ENCODE measurements around the gene C21orf58. TPM values are rescaled to one million over a fixed set of nuclear protein-coding genes. Genes with fewer than 3 reads are reported as not detected.
"Not testable (repeated sequence)": the region's sequence is repeated elsewhere in the genome, so short reads cannot be mapped to it uniquely, and the experiment has no call there.

The C21orf58 gene
- 0.79 and 2.0 TPM in 2 replicates for total RNA-seq

DNA sequence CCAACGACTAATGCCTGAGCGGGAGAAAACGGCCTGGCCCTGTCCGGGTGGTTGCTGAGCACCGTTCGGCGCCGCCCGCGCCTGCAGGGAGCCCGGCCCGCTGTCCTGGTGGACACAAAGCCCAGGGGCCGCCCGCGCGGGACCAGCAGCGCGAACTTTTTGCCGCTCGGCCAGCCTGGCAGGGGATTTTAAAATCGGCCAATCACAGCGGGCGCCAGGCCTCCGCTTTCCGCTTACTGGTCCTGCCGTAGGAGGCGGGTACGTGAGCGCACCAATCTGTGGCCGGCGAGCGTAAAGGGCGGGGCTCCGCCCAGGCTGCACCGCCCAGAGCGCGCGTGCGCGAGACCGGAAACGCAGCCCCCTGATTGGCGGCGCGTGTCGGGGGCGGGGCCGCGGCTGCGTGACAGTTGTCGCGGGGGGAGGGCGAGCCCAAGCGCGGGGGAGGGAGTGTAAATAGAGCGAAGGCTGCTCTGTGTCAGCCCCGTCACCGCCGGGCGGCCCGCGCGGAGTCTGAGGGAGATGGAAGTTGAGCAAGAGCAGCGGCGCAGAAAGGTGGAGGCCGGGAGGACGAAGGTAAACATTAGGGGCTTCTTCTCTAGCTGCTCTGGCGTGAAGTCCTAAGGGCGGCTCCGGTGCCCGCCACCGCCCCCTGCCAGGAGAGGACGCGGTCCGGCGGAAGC is at the start of gene C21orf58, which contains the start of gene PCNT:
TSS of gene C21orf58 (minus strand) at position 161 of the 680 bp plus-strand sequence. CDS start 1,132 bp downstream, outside the sequence.
TSS of gene PCNT (plus strand) at position 447 of the 680 bp plus-strand sequence. CDS start at position 520, 73 bp downstream.
- peak; percentile 98 to 99 for DNase-seq (ENCODE audit: low read depth in 2 of 2)

DNA sequence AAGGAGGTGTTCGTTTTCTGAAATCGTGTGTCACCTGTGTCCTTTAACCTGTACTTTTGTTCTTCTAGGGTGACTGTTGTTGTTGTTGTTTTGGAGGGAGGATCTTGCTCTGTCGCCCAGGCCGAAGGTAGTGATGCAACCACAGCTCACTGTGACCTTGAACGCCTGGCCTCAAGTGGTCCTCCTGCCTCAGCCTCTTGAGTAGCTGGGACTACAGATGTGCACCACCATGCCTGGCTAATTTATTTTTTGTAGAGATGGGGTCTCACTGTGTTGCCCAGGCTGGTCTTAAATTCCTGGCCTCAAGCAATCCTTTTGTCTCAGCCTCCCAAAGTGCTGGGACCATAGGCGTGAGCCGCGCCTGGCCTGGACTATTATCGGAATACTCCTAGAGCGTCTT is 49.3 kb upstream of the C21orf58 start:
- DNase-seq (ENCODE audit: low read depth in 2 of 2) = not testable (repeated sequence)

DNA sequence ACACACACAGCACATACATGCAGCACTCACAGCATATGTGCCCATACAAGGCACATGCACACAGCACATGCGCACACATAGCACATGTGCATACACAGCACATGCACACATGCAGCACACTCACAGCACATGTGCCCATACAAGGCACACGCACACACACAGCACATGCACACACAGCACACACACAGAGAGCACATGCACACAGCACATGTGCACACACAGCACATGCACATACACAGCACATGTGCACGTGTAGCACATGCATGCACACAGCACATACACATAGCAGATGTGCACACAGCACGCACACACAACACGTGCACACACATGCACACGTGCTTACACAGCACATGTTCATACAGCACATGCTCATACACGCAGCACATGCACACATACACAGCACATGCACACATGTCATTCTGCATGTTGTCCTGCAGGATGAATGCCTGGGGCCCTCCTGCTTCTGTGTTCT is 48.4 kb upstream of the C21orf58 start:
- DNase-seq (ENCODE audit: low read depth in 2 of 2) = no peak

DNA sequence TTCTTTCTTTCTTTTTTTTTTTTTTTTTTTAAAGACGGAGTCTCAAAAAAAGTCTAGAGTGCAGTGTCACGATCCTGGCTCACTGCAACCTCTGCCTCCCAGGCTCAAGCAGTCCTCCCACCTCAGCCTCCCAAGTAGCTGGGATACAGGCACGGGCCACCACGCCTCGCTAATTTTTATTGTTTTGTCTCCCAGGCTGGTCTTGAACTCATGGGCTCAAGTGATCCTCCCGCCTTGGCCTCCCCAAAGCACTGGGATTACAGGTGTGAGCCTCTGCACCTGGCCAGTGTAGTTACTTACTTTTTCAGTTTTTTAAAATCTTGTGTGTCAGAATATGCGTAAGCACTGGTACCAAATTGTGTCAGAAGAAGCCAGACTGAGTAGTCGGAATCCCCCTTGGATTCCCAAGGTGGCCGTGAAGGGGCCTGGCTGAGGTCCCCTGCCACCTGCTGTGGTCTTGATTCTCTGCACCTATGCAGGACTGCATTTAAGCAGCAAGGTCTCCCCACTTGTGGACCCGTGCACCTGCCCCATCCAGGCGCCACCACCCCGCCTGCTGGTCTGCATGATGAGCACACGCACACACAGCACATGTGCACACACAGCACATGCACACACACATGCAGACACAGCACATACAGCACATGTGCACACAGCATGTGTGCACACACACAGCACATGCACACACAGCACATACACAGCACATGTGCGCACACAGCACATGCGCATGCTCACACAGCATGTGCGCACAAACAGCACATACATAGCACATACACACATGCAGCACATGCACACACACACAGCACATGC is 47.7 kb upstream of the C21orf58 start:
- DNase-seq (ENCODE audit: low read depth in 2 of 2) = no peak

DNA sequence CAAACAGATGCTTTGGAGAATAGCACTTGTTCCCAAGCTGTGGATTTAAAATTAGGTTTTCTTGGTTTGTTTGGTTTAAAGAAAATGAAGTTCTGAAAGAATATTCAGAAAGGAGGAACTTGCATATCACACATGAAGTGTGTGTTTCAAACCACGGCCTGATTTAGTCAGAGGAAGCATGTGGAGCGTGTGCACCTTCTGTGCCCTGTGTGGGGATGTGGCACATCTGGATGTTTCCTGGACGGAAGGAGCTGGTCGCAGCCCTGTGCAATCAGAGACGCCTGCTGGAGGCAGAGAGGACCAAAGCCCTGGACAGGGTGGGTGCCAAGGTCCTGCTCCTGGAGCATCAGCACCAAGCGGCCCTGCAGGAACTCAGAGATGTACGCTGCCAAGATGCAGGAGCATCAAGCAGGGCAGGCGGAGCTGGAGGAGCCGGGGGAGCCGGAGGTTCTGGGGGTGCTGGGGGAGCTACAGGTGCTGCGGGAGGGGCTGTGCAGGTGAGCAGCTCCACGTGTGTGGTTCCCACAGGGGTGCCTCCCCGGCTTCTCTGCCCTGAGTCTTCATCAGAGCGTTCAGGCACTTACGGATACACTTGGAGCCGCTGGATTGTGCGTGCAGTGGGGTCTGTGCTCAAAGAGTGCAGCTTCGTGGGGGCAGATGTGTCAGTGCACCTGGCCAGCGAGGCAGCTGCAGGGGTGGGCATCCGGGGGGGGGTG is 46.0 kb upstream of the C21orf58 start:
- DNase-seq (ENCODE audit: low read depth in 2 of 2) = no peak

DNA sequence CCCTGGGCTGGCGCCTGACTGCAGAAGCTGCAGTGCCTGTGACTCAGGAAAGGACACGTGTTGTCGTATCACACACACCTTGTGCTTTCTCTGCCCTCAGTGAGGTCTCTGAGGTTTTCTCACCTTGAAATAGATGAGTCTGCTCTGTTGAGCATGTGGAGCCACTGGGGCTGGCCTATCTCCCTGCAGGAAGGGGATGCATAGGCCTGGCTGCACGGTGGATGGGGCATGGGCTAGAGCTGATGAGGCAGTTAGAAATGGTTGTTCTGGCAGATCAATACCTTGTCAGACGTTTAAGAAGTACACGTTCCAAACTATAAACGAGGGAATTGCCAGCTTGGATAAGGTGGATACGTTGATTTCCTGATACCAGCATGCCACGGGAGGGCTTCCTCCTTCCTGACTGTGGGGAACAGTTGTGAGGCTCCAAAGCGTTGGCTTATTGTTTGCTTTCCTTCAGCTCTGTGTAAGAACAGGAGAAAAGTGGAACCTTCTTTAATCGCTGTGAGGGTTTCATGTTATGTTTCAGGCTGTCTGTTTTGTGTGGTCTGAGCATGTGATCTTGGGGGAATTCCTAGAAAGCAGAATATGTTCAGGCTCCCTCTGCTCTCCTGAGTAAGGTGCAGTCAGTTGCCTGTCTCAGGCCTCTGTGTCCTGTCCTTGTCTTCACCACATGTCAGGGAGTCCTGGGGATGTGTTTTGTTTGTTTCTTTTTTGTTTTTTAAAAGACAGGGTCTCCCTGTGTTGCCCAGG is 45.0 kb upstream of the C21orf58 start:
- DNase-seq (ENCODE audit: low read depth in 2 of 2) = peak in 1 of 2 donors; percentile 18

DNA sequence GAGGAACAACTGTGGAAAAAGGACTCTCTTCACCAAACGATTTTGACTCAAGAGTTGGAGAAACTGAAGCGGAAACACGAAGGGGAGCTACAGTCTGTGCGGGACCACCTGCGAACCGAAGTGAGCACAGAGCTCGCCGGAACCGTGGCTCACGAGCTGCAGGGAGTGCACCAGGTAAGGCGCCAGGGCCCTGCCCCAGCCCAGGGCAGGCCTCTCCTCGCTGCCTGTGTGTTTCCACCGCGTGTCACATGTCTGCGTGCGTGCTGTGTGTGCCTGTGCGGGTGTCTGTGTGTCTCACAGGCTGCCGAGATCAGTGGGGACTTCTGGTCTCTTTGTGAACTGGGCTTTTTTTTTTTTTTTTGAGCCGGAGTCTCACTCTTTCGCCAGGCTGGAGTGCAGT is 43.3 kb upstream of the C21orf58 start:
- no peak for DNase-seq (ENCODE audit: low read depth in 2 of 2)

DNA sequence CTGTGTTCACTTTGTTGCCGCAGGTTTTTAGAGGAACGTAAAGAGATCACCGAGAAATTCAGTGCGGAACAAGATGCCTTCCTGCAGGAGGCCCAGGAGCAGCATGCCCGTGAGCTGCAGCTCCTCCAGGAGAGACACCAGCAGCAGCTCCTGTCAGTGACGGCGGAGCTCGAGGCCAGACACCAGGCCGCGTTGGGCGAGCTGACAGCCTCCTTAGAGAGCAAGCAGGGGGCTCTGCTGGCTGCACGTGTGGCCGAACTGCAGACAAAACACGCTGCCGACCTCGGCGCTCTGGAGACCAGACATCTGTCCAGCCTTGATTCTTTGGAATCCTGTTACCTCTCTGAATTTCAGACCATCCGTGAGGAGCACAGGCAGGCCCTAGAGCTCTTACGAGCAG is 42.9 kb upstream of the C21orf58 start:
- DNase-seq (ENCODE audit: low read depth in 2 of 2) = no peak

DNA sequence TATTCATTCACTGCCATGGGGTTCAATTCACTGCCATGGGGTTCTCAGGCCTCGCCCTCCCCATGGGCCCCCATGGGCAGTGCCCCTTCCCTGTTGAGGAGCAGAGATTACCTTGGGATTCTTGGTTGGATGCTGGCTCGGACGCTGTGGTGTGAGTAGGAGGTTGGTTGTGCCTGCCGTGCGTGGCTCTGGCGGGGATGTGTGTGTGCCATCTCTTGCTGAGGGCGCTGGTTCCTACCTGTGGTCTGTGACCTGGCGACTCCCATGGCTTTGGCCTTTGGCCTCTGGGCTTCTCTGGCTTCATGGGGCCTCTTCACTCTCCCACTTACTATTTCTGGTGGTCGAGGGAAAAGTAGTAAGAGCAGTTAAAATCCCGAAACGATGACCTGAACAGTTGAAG is 42.4 kb upstream of the C21orf58 start:
- no peak for DNase-seq (ENCODE audit: low read depth in 2 of 2)

DNA sequence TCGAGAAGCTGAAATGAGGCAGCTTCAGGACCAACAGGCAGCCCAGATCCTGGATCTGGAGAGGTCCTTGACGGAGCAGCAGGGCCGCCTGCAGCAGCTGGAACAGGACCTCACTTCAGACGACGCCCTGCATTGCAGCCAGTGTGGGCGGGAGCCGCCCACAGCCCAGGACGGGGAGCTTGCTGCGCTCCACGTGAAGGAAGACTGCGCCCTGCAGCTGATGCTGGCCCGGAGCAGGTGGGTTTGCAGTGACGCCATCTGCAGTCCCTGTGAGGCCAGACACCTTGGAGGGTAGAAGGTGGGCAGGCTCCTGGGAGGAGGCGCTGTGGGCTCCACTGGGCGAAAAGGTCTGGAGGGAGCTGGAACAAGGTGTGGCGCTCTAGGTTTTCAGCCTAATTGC is 40.0 kb upstream of the C21orf58 start:
- no peak for DNase-seq (ENCODE audit: low read depth in 2 of 2)

DNA sequence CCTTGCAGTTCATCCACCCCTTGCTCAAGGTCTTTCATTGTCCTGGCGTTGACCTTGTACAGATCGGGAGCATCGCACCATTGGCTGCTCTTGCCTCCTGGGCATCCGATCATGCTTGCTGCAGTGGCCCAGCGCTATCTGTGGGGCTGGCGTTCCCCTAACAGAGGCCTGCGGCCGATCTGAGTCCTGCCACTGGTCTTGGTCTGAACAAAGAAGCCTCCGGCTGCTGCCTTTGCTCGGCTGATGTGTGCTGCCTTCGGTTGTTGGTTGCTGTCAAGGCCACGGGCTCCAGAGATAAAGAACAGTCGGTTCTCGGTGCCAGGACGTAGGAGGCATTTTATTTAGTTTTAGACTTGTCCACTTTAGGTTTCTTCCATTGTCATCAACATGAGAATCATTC is 39.3 kb upstream of the C21orf58 start:
- no peak for DNase-seq (ENCODE audit: low read depth in 2 of 2)

DNA sequence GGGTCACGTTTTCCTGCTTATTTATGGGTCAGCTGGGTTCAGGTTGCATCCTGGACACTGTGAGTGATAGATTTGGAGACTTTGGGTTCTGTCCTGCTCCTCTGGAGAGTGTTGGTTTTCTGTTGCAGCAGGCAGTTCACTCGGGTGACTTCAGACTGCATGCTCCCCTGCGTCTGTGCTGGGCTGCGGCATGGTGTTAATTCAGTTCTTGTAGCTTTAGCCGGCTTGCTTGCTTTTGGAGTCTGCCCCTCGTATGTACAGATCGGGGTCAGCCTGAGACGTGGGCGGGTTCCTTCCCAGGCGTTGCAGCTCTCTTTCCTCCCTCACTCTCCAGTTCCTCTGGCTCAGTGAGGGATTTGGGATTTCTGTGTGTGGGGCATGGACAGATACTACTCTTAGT is 38.3 kb upstream of the C21orf58 start:
- no peak for DNase-seq (ENCODE audit: low read depth in 2 of 2)

DNA sequence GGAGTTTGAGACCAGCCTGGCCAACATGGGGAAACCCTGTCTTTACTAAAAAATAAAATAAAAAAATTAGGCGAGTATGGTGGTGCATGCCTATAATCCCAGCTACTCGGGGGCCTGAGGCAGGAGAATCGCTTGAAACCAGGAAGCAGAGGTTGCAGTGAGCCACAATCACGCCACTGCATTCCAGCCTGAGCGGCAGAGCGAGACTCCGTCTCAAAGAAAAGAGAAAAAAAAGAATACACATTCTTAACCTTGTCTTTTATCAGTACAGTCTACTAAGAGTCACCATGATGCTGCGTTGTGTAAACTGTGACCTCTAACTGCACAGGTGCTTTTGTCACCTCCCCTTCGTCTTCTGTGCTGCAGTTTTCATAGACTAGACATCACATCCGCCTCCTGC is 37.5 kb upstream of the C21orf58 start:
- no peak for DNase-seq (ENCODE audit: low read depth in 2 of 2)

DNA sequence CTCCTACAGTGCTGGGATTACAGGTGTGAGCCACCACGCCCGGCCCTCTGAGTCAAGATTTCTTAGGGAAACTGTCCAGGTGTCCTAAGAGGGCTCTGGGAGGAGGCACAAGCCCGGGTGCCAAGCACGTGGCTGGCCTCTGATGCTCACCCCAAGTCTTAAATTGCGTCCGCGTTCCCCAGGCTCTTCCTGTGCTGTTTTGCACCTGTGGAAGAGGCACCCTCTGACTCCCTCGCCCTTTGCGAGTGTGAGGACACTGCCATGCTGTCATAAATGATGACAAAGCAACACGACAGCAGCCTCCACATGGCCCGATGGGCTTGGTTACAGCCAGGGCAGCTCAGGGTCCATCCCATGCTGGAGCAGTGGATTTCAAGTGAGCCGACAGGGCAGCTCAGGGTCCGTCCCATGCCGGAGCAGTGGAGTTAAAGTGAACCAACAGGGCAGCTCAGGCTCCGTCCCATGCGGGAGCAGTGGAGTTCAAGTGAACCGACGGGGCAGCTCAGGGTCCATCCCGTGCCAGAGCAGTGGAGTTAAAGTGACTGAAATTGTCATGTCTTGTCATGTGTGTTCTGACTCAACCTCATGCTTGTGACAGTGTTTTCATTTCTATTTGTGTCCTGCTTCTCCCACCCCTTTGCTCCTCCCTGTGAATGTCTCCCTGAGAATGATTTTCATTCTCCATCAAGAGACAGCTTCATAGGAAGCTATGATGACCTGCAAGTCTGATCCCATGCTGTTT is 34.2 kb upstream of the C21orf58 start:
- DNase-seq (ENCODE audit: low read depth in 2 of 2) = no peak

DNA sequence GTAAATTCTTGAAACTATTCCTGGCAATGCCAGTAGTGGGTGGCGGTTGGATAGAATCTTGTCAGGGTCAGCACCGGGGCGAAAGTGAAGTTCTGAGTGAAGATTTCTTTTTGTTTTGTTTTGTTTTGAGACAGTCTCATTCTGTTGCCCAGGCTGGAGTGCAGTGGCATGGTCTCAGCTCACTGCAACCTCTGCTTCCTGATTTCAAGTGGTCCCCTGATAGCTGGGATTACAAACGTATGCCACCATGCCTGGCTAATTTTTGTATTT is 33.6 kb upstream of the C21orf58 start:
- DNase-seq (ENCODE audit: low read depth in 2 of 2) = no peak

DNA sequence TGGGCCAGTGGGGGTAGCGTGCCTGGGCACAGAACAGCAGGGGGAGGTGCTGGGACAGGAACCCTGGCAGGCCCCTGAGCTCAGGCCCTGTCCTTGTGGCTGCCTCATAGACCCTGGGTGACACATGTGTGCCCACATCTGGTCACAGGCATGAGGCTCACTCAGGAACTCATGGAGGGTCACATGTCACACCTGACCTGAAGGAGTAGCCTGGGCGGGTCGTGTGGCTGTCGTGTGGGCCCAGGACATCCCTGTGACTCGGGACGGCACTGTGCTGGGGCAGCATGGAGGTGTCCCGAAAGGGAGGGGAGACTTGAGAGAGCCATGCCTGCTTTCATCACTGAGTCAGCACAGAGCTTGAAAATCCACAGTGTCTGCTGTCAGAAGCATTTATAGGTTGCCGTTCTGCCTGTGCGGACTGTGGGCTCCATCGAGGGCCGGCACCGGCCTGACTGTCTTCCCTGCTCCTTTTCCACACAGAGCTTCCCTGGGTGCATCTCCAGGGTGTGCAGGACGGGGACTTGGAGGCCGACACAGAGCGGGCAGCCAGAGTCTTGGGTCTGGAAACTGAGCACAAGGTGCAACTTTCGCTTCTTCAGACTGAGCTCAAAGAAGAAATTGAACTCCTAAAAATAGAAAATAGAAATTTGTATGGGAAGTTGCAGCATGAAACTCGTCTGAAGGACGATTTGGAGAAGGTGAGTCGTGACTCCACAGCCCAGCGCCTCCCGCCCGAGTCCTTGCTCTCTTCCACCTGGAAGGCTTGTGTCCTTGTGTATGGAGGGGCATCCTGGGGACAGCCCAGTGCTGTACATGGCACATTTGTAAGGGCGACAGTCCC is 33.0 kb upstream of the C21orf58 start:
- DNase-seq (ENCODE audit: low read depth in 2 of 2) = no peak

DNA sequence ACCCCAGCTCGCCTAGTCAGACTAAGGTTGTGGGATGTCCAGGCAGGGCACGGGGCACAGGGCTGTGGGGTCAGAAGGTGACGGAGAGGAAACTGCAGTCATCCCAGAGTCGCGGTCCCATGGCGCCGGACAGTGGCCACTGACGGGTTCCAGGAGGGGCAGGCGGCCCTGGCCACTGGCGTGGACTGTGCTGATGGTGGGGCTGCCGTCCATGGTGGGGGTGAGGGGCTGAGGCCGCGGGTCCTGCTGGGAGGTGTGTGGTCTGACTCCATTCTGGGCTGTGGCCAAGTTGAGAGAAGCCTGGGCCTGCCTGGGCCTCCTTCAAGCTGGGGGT is 32.3 kb upstream of the C21orf58 start:
- DNase-seq (ENCODE audit: low read depth in 2 of 2) = no peak

DNA sequence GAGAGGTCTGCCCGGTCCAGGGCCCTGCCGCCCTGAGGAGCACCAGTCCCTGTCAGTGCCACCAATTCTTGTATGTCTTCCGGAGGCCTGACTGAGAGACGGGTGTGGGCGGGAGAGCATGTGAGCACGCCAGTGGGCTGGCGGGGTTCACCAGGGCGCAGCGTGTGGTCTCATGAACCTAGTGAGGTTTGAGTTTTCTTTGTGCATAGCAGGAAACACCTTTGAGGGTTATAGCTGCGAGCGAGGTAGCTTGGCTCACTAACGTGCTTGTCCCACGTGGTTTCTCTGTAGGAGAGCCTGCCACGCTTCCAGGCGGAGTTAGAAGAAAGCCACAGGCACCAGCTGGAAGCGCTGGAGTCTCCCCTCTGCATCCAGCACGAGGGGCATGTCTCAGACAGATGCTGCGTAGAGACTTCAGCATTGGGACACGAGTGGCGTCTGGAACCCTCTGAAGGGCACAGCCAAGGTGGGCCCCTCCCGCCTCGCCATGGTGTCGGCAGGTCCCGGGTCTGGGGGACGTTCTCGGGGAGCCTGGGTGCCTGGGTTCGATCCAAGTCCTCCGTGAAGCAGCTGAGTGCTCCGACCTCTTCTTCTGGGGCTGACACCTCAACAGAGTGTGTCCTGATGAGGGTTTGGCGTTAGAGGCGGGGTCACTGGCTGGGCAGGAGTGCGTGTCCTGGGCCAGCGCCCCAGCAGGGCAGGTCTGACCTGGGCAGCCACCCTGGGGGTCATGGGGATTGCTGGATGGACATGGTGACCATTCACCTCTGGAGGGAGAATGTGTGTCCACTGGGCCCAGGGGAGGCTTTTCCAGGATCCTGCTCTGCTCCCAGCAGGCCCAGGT is 31.7 kb upstream of the C21orf58 start:
- no peak for DNase-seq (ENCODE audit: low read depth in 2 of 2)

DNA sequence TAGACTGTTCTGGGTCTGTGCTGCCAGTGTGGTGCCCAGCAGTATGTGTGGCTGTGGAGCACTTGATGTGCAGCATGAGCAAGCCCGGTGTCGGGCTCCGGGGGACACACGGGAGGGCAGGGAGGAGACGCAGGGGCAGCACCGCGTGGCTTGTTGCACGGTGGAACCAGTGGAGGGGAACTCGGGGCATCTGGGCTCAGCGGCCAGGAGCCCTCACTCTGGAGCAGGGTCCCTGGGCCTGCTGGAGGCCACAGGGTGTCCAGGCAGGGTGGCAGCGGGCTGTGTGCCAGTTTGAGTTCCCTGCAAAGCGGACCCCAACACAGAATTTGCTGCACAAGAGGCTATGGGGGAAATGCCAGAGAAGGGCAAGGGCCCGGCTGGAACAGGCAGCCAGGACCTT is 30.8 kb upstream of the C21orf58 start:
- no peak for DNase-seq (ENCODE audit: low read depth in 2 of 2)
